GM12878 (cell line): ENCODE data around the gene PDZD11. TPM values are rescaled to one million over a fixed set of nuclear protein-coding genes. Genes with fewer than 3 reads are reported as not detected.

Source experiments
- ATF3 ChIP-seq: IDR thresholded peaks from 2 replicates; pipeline ENCODE4 v1.6.1; 2011; ENCODE audit warnings: low read depth, mild to moderate bottlenecking, low read length, moderate library complexity, borderline replicate concordance; ENCODE audit errors: extremely low read depth
- BHLHE40 ChIP-seq, 2 experiments: fragments of 450-650 bp in 1 of 2; IDR thresholded peaks; 2 replicates each; pipeline ENCODE4 v1.6.1; 2011 to 2017; ENCODE audit warnings: low read depth in 2 of 2, borderline replicate concordance in 1 of 2, improper control_type of control experiment in 1 of 2, low read length in 1 of 2, mild to moderate bottlenecking in 1 of 2
- DPF2 ChIP-seq: fragments of 450-650 bp; IDR thresholded peaks from 2 replicates; pipeline ENCODE4 v1.6.1; 2017; ENCODE audit warnings: mild to moderate bottlenecking
- MTA3 ChIP-seq: IDR thresholded peaks from 2 replicates; pipeline ENCODE4 v1.6.1; 2012; ENCODE audit warnings: low read length, inconsistent platforms, borderline replicate concordance
- NFYB ChIP-seq: IDR thresholded peaks from 2 replicates; pipeline ENCODE4 v1.6.1; 2011; ENCODE audit warnings: low read depth, mild to moderate bottlenecking, low read length, improper control_type of control experiment, moderate library complexity; ENCODE audit not compliant: insufficient read depth
- RAD51 ChIP-seq: fragments of 450-650 bp; IDR thresholded peaks from 2 replicates; pipeline ENCODE4 v1.6.1; 2016; ENCODE audit warnings: moderate library complexity, mild to moderate bottlenecking, inconsistent platforms
- YBX1 ChIP-seq: fragments of 450-650 bp; IDR thresholded peaks from 2 replicates; pipeline ENCODE4 v1.6.1; 2016; ENCODE audit warnings: antibody characterized with exemption
- polyA plus RNA-seq, 11 experiments: library from polyadenylated mRNA; depleted of rRNA in 4 of 11; unstranded in 6 of 11; stranded (reverse) in 5 of 11; fragments of >200 nt; fragmentation: Nextera tagmentation in 4 of 11; fragmentation: Illumina TruSeq in 1 of 11; extraction: Ambion mirVana in 4 of 11; extraction: Trizol in 1 of 11; gene quantifications; 1 replicate in 1 of 11; 2 replicates in 10 of 11; pipeline versions ENCODE4 v1.2.1 to v1.2.3, GENCODE V29; 2011 to 2016; ENCODE audit warnings: inconsistent platforms in 2 of 11, missing spikeins in 2 of 11, low read depth in 1 of 11
- total RNA-seq, 4 experiments: library from RNA; depleted of rRNA in 3 of 4; stranded (reverse); fragments of >200 nt in 3 of 4; fragmentation: Illumina TruSeq in 1 of 4; extraction: Trizol in 1 of 4; gene quantifications; 2 replicates each; pipeline versions ENCODE4 v1.2.1 to v1.2.3, GENCODE V29; 2013 to 2021
- TF ChIP-seq, protein P1 (sequence below): IDR thresholded peaks from 2 replicates; pipeline ENCODE4 v1.6.1; 2012; ENCODE audit warnings: improper control_type of control experiment, low read depth, low read length; ENCODE audit not compliant: insufficient replicate concordance

PDZD11 gene
- total and polyA plus RNA-seq, 10 of the 15 experiments (the other 5 are each of a cell fraction or from before 2014, with no cell fraction given) = 28.4 to 123 (median 55.0) TPM

- TF ChIP-seq ATF3 = no peak
- TF ChIP-seq MTA3 = no peak
- TF ChIP-seq YBX1 = no peak
- TF ChIP-seq NFYB = no peak
- TF ChIP-seq RAD51 = no peak
- peak; percentile 95 for TF ChIP-seq DPF2
- TF ChIP-seq, protein P1, sequence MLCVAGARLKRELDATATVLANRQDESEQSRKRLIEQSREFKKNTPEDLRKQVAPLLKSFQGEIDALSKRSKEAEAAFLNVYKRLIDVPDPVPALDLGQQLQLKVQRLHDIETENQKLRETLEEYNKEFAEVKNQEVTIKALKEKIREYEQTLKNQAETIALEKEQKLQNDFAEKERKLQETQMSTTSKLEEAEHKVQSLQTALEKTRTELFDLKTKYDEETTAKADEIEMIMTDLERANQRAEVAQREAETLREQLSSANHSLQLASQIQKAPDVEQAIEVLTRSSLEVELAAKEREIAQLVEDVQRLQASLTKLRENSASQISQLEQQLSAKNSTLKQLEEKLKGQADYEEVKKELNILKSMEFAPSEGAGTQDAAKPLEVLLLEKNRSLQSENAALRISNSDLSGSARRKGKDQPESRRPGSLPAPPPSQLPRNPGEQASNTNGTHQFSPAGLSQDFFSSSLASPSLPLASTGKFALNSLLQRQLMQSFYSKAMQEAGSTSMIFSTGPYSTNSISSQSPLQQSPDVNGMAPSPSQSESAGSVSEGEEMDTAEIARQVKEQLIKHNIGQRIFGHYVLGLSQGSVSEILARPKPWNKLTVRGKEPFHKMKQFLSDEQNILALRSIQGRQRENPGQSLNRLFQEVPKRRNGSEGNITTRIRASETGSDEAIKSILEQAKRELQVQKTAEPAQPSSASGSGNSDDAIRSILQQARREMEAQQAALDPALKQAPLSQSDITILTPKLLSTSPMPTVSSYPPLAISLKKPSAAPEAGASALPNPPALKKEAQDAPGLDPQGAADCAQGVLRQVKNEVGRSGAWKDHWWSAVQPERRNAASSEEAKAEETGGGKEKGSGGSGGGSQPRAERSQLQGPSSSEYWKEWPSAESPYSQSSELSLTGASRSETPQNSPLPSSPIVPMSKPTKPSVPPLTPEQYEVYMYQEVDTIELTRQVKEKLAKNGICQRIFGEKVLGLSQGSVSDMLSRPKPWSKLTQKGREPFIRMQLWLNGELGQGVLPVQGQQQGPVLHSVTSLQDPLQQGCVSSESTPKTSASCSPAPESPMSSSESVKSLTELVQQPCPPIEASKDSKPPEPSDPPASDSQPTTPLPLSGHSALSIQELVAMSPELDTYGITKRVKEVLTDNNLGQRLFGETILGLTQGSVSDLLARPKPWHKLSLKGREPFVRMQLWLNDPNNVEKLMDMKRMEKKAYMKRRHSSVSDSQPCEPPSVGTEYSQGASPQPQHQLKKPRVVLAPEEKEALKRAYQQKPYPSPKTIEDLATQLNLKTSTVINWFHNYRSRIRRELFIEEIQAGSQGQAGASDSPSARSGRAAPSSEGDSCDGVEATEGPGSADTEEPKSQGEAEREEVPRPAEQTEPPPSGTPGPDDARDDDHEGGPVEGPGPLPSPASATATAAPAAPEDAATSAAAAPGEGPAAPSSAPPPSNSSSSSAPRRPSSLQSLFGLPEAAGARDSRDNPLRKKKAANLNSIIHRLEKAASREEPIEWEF = no peak
- TF ChIP-seq BHLHE40 (IDR thresholded peaks at IDR 0.05; ENCODE audit: borderline replicate concordance in 1 of 2, low read depth in 2 of 2, low read length in 1 of 2) = no peak
- TF ChIP-seq, all 136 proteins: peak for 37
These were observed 47.0 kb upstream of the PDZD11 start (continued) for GRCh38 chrX:70336767-70337166.
